Right cardiac atrium (tissue), 5 donors: ENCODE results near the gene RCE1. TPM values are rescaled to one million over a fixed set of nuclear protein-coding genes. Genes with fewer than 3 reads are reported as not detected.
A peak's percentile ranks its signal among the peaks of the same experiment; 100 is the strongest.
"Not testable (repeated sequence)": the region's sequence is repeated elsewhere in the genome, so short reads cannot be mapped to it uniquely, and the experiment has no call there.

Source experiments
- ATAC-seq, 2 donors: fragments of 200-7000 bp; cut with Tn5 transposase; one replicate each; pipeline versions ENCODE4 v1.8.0 to v1.9.1; 2020; ENCODE audit warnings: moderate library complexity in 2 of 2, mild to moderate bottlenecking in 1 of 2
- DNase-seq, 3 donors: peaks; one replicate each; pipeline ENCODE4 v3.0.0-alpha.2; 2020
- H3K27ac ChIP-seq: one replicate; pipeline ENCODE4 v1.5.1; 2013; ENCODE audit warnings: mild to moderate bottlenecking, low read length, control low read depth, moderate library complexity
- H3K27me3 ChIP-seq: one replicate; pipeline ENCODE4 v1.6.1; 2013; ENCODE audit not compliant: control insufficient read depth, insufficient read depth
- H3K4me1 ChIP-seq: one replicate; pipeline ENCODE4 v1.6.1; 2013; ENCODE audit warnings: low read length; ENCODE audit not compliant: control insufficient read depth, insufficient read depth
- H3K4me3 ChIP-seq: one replicate; pipeline ENCODE4 v1.5.1; 2013; ENCODE audit warnings: low read length, control low read depth
- H3K9me3 ChIP-seq: one replicate; pipeline ENCODE4 v1.6.1; 2013; ENCODE audit warnings: low read length; ENCODE audit not compliant: control insufficient read depth
- WGBS: extraction: QIAGEN DNeasy Blood & Tissue Kit; methylation state at CpG from one replicate; pipeline ENCODE4 v1.1.7; 2013; 5-methylcytosine and 5-hydroxymethylcytosine counted together
- intact Hi-C, 4 donors: fragments of 100-400 bp; cut with DNase I; formaldehyde crosslinking; loops; one replicate each; pipeline versions ENCODE4 v1.11.0 to v1.14.0; 2022 to 2023
- long read RNA-seq, 4 donors: library from polyadenylated mRNA; unstranded; transcript quantifications; one replicate each; pipeline ENCODE4 v2.0.0, GENCODE V29; 2020 to 2021
- polyA plus RNA-seq: library from polyadenylated mRNA; stranded (reverse); fragments of 200-250 nt; gene quantifications from one replicate; pipeline ENCODE4 v1.2.3, GENCODE V29; 2013
- total RNA-seq, 4 donors: library from RNA; stranded (reverse); fragmentation: NEBNext Ultra II Directional; extraction: Animal tissue kit (Norgen Biotek cat#: 25700); gene quantifications; one replicate each; pipeline ENCODE4 v1.2.1, GENCODE V29; 2021
- donor health status: healthy with polysubstance abuse.
- donor health status: DM: no; HTN: yes; CAD: no.
- donor health status: DM: no; HTN: no; CAD: no.
- donor health status: DM: no; HTN: yes; CAD: no; lungs with severe emphysema.
- donor health status: DM: yes; HTN: yes; CAD: no.

The RCE1 gene
- total RNA-seq (1 to 10 TPM; 5.3 to 9.4 (median 6.8) TPM), polyA plus RNA-seq (4.8 TPM)
- long read RNA-seq, donor 1, partial matches to known transcripts = 2 of 7 reads
- long read RNA-seq, donor 1, other reads (novel, unspliced or antisense) = 0 of 7 reads
- long read RNA-seq, donor 2, partial matches to known transcripts = 1 of 8 reads
- long read RNA-seq, donor 2, other reads (novel, unspliced or antisense) = 1 of 8 reads
- long read RNA-seq, donor 3, transcript RCE1-203 (8 exons, 1,428 nt) = minor isoform, 5 of 28 reads
- long read RNA-seq, donor 3, transcript RCE1-201 (8 exons, 1,485 nt) = major isoform, 9 of 28 reads
- long read RNA-seq, donor 3, partial matches to known transcripts = 6 of 28 reads
- long read RNA-seq, donor 3, other reads (novel, unspliced or antisense) = 3 of 28 reads
- long read RNA-seq, donor 4, partial matches to known transcripts = 0 of 3 reads
- long read RNA-seq, donor 4, other reads (novel, unspliced or antisense) = 2 of 3 reads

- Histone ChIP-seq H3K9me3 (no peaks in the 10 kb centered on the region), H3K27me3 (no peaks in the 10 kb centered on the region), H3K4me3 (peak within 1 kb of the TSS; percentile 78), H3K4me1 (peaks cover 5% of the 10 kb centered on the region), H3K27ac (peak within 1 kb of the TSS; percentile 76)
- ATAC-seq (peak; percentile 96 to 97), DNase-seq (peak; percentile 89 to 97 (median 96))
- intact Hi-C loops = no loop called here
- WGBS = under 1% methylated on average over 98 of the region's 98 CpGs
Measured at GRCh38 chr11:66842896-66843775, at the start of gene RCE1. Gene RCE1 (plus strand): TSS chr11:66843441. CDS start chr11:66843456, 15 bp downstream.

GRCh38 chr11:66799815-66800214 is 43.4 kb upstream of the RCE1 start:
- H3K27ac ChIP-seq, H3K9me3 ChIP-seq, H3K4me1 ChIP-seq, DNase-seq, H3K27me3 ChIP-seq, ATAC-seq, H3K4me3 ChIP-seq, intact Hi-C loops: not testable (repeated sequence)

- DNase-seq = no peak
- no peaks in the 10 kb centered on the region for H3K4me1 ChIP-seq
- WGBS = 90% methylated on average over 5 of the region's 5 CpGs
- no peaks in the 10 kb centered on the region for H3K27me3 ChIP-seq
- intact Hi-C loops = no loop called here
- H3K9me3 ChIP-seq = no peaks in the 10 kb centered on the region
- no peak overlapping the region for H3K27ac ChIP-seq
- no peak overlapping the region for H3K4me3 ChIP-seq
- ATAC-seq = no peak
Measured at GRCh38 chr11:66800720-66801428, 42.4 kb upstream of the RCE1 start.

GRCh38 chr11:66809592-66809991 is 33.6 kb upstream of the RCE1 start:
- ATAC-seq (no peak), DNase-seq (no peak)
- intact Hi-C loops = no loop called here
- no peaks in the 10 kb centered on the region for H3K4me1 ChIP-seq
- no peak overlapping the region for H3K4me3 ChIP-seq
- no peak overlapping the region for H3K27ac ChIP-seq
- H3K27me3 ChIP-seq = no peaks in the 10 kb centered on the region
- WGBS = 95% methylated on average over 3 of the region's 3 CpGs
- no peaks in the 10 kb centered on the region for H3K9me3 ChIP-seq

- H3K4me1 ChIP-seq = no peaks in the 10 kb centered on the region
- no peak overlapping the region for H3K4me3 ChIP-seq
- no peak for ATAC-seq
- WGBS = 94% methylated on average over 1 of the region's 1 CpG
- H3K27ac ChIP-seq = no peak overlapping the region
- H3K9me3 ChIP-seq = no peaks in the 10 kb centered on the region
- DNase-seq = no peak
- intact Hi-C loops = no loop called here
- H3K27me3 ChIP-seq = no peaks in the 10 kb centered on the region
Measured at GRCh38 chr11:66810576-66811185, 32.6 kb upstream of the RCE1 start.

GRCh38 chr11:66814678-66815077 is 28.6 kb upstream of the RCE1 start:
- Histone ChIP-seq H3K4me1 (no peaks in the 10 kb centered on the region), H3K27ac (no peak overlapping the region), H3K4me3 (no peak overlapping the region), H3K9me3 (no peaks in the 10 kb centered on the region), H3K27me3 (no peaks in the 10 kb centered on the region)
- 94% methylated on average over 5 of the region's 5 CpGs for WGBS
- ATAC-seq (no peak), DNase-seq (no peak)
- intact Hi-C loops = no loop called here

- Histone ChIP-seq H3K9me3 (no peaks in the 10 kb centered on the region), H3K4me1 (no peaks in the 10 kb centered on the region), H3K27ac (no peak overlapping the region), H3K27me3 (no peaks in the 10 kb centered on the region), H3K4me3 (no peak overlapping the region)
- DNase-seq (no peak), ATAC-seq (no peak)
- intact Hi-C loops = no loop called here
- 23% methylated on average over 1 of the region's 1 CpG for WGBS
Measured at GRCh38 chr11:66815646-66816045, 27.6 kb upstream of the RCE1 start.

- Histone ChIP-seq H3K27me3 (no peaks in the 10 kb centered on the region), H3K4me3 (no peak overlapping the region), H3K27ac (no peak overlapping the region), H3K9me3 (no peaks in the 10 kb centered on the region), H3K4me1 (no peaks in the 10 kb centered on the region)
- intact Hi-C loops = no loop called here
- WGBS = 80% methylated on average over 3 of the region's 3 CpGs
- ATAC-seq = no peak
- DNase-seq = no peak
Measured at GRCh38 chr11:66818231-66818955, 24.8 kb upstream of the RCE1 start.

- ATAC-seq = no peak
- no peaks in the 10 kb centered on the region for H3K9me3 ChIP-seq
- H3K4me1 ChIP-seq = no peaks in the 10 kb centered on the region
- no peak overlapping the region for H3K27ac ChIP-seq
- 76% methylated on average over 3 of the region's 3 CpGs for WGBS
- H3K27me3 ChIP-seq = no peaks in the 10 kb centered on the region
- no peak overlapping the region for H3K4me3 ChIP-seq
- intact Hi-C loops = no loop called here
- no peak for DNase-seq
Measured at GRCh38 chr11:66820381-66820780, 22.9 kb upstream of the RCE1 start.

- DNase-seq = no peak
- no peak for ATAC-seq
- WGBS = 76% methylated on average over 3 of the region's 3 CpGs
- intact Hi-C loops = no loop called here
- Histone ChIP-seq H3K27me3 (no peaks in the 10 kb centered on the region), H3K9me3 (no peaks in the 10 kb centered on the region), H3K4me3 (no peak overlapping the region), H3K27ac (no peak overlapping the region), H3K4me1 (no peaks in the 10 kb centered on the region)
Measured at GRCh38 chr11:66820901-66821300, 22.3 kb upstream of the RCE1 start.
